Measurements from ENCODE around the gene FLOT1. TPM values are rescaled to one million over a fixed set of nuclear protein-coding genes. Genes with fewer than 3 reads are reported as not detected.

Gene FLOT1
- total and polyA plus RNA-seq, 2 of the 13 experiments (the other 11 are each of a cell fraction or from before 2014, with no cell fraction given): 82.3 to 130 TPM

GRCh38 chr6:30763618-30764489, 21.4 kb upstream of the FLOT1 start (continued):
- TF ChIP-seq ZNF839 (CRISPR knock-in tag; IDR thresholded peaks at IDR 0.05; ENCODE audit: borderline replicate concordance) (no peak), ZBTB7A (CRISPR knock-in tag; IDR thresholded peaks at IDR 0.05) (no peak), ZFP36L1 (CRISPR knock-in tag; IDR thresholded peaks at IDR 0.05) (peak; percentile 81; the same call in 1 of the 2 replicates), MIXL1 (CRISPR knock-in tag; IDR thresholded peaks at IDR 0.05) (peak; percentile 92), CREBL2 (CRISPR knock-in tag; IDR thresholded peaks at IDR 0.05; ENCODE audit: borderline replicate concordance) (no peak), ARNTL (CRISPR knock-in tag; IDR thresholded peaks at IDR 0.05) (peak; percentile 16; the same call in 1 of the 2 replicates), MED8 (CRISPR knock-in tag; IDR thresholded peaks at IDR 0.05; ENCODE audit: insufficient replicate concordance) (peak; percentile 96), JDP2 (CRISPR knock-in tag; IDR thresholded peaks at IDR 0.05; ENCODE audit: borderline replicate concordance) (peak; percentile 36; the same call in 1 of the 2 replicates), MED1 (CRISPR knock-in tag; IDR thresholded peaks at IDR 0.05) (peak; percentile 99), ZNF75D (CRISPR knock-in tag; IDR thresholded peaks at IDR 0.05; ENCODE audit: borderline replicate concordance) (no peak), SP1 (IDR thresholded peaks at IDR 0.05) (no peak), SP1 (CRISPR knock-in tag; IDR thresholded peaks at IDR 0.05) (no peak), ATAD3A (CRISPR knock-in tag; IDR thresholded peaks at IDR 0.05) (no peak), ZNF652 (CRISPR knock-in tag; IDR thresholded peaks at IDR 0.05; ENCODE audit: borderline replicate concordance, low read depth) (peak; percentile 66; the same call in 1 of the 2 replicates), ZNF605 (CRISPR knock-in tag; IDR thresholded peaks at IDR 0.05) (0 out of 2 replicates have a peak, but pooled peaks have one; percentile 43), ZNF724P (CRISPR knock-in tag; IDR thresholded peaks at IDR 0.05; ENCODE audit: borderline replicate concordance) (peak; percentile 29; the same call in 1 of the 2 replicates), PITX1 (CRISPR knock-in tag; IDR thresholded peaks at IDR 0.05) (peak; percentile 94), CHCHD3 (CRISPR knock-in tag; IDR thresholded peaks at IDR 0.05) (peak; percentile 70)
- TF ChIP-seq, protein P1, sequence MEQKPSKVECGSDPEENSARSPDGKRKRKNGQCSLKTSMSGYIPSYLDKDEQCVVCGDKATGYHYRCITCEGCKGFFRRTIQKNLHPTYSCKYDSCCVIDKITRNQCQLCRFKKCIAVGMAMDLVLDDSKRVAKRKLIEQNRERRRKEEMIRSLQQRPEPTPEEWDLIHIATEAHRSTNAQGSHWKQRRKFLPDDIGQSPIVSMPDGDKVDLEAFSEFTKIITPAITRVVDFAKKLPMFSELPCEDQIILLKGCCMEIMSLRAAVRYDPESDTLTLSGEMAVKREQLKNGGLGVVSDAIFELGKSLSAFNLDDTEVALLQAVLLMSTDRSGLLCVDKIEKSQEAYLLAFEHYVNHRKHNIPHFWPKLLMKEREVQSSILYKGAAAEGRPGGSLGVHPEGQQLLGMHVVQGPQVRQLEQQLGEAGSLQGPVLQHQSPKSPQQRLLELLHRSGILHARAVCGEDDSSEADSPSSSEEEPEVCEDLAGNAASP (CRISPR knock-in tag; IDR thresholded peaks at IDR 0.05; ENCODE audit: borderline replicate concordance): peak; percentile 83; the same call in 1 of the 2 replicates
- TF ChIP-seq, protein P2, sequence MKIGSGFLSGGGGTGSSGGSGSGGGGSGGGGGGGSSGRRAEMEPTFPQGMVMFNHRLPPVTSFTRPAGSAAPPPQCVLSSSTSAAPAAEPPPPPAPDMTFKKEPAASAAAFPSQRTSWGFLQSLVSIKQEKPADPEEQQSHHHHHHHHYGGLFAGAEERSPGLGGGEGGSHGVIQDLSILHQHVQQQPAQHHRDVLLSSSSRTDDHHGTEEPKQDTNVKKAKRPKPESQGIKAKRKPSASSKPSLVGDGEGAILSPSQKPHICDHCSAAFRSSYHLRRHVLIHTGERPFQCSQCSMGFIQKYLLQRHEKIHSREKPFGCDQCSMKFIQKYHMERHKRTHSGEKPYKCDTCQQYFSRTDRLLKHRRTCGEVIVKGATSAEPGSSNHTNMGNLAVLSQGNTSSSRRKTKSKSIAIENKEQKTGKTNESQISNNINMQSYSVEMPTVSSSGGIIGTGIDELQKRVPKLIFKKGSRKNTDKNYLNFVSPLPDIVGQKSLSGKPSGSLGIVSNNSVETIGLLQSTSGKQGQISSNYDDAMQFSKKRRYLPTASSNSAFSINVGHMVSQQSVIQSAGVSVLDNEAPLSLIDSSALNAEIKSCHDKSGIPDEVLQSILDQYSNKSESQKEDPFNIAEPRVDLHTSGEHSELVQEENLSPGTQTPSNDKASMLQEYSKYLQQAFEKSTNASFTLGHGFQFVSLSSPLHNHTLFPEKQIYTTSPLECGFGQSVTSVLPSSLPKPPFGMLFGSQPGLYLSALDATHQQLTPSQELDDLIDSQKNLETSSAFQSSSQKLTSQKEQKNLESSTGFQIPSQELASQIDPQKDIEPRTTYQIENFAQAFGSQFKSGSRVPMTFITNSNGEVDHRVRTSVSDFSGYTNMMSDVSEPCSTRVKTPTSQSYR (CRISPR knock-in tag; IDR thresholded peaks at IDR 0.05; ENCODE audit: borderline replicate concordance): peak; percentile 82; the same call in 1 of the 2 replicates
- TF ChIP-seq, protein P3, sequence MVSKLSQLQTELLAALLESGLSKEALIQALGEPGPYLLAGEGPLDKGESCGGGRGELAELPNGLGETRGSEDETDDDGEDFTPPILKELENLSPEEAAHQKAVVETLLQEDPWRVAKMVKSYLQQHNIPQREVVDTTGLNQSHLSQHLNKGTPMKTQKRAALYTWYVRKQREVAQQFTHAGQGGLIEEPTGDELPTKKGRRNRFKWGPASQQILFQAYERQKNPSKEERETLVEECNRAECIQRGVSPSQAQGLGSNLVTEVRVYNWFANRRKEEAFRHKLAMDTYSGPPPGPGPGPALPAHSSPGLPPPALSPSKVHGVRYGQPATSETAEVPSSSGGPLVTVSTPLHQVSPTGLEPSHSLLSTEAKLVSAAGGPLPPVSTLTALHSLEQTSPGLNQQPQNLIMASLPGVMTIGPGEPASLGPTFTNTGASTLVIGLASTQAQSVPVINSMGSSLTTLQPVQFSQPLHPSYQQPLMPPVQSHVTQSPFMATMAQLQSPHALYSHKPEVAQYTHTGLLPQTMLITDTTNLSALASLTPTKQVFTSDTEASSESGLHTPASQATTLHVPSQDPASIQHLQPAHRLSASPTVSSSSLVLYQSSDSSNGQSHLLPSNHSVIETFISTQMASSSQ (IDR thresholded peaks at IDR 0.05; ENCODE audit: low read depth): peak; percentile 99
- TF ChIP-seq, protein P3 (CRISPR knock-in tag; IDR thresholded peaks at IDR 0.05; ENCODE audit: borderline replicate concordance): peak; percentile 99
